AML-193 (cell line): ENCODE results near the gene UBXN10.

Experiments
- DNase-seq, 2 experiments: peaks; one replicate each; lab custom pipeline; 2025; lab: John Stamatoyannopoulos, UW

Gene UBXN10

DNA sequence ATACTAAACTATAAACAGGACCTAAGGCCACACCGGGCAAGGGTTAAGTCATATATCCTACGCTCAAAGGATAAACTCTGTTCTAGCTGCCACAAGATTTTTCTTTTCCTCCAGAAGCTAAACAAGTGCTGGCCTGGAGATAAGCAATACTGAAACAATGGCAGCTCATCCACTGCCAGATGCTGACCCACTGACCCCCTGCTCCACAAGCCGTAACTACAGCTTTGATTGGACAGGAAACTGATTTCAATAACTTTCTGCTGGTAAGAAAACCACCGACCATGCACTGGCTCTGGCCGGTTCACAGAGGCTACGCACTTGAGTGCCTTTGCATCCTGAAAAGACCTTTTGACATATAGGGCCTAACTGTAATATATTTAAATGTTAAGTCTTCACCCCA is 51.8 kb downstream of the UBXN10 start:
- no peak for DNase-seq

- no peak for DNase-seq
Measured at GRCh38 chr1:20240012-20240411, 54.1 kb downstream of the UBXN10 start.

GRCh38 chr1:20242890-20243479 is 57.1 kb downstream of the UBXN10 start:
- DNase-seq, result no peak
